Spleen (tissue), 11 donors: ENCODE measurements around the gene VPS35. TPM values are rescaled to one million over a fixed set of nuclear protein-coding genes. Genes with fewer than 3 reads are reported as not detected.

Source experiments
- DNase-seq: peaks from one replicate; pipeline ENCODE4 v3.0.0-alpha.2; 2020
- H3K27ac ChIP-seq, 8 donors: fragments of 200-600 bp; sonication (generic) in 7 of 8; 1 replicate in 4 of 8; 2 replicates in 4 of 8; pipeline versions ENCODE4 v1.5.0 to v1.8.0; 2016 to 2021; ENCODE audit warnings: inconsistent platforms in 4 of 8, mild to moderate bottlenecking in 4 of 8, moderate library complexity in 1 of 8
- H3K27me3 ChIP-seq, 7 donors: fragments of 200-600 bp; sonication (generic) in 6 of 7; replicated peaks in 1 of 7; 1 replicate in 4 of 7; 2 replicates in 3 of 7; pipeline versions ENCODE4 v1.5.0 to v1.8.0; 2016 to 2021; ENCODE audit warnings: inconsistent platforms in 3 of 7, mild to moderate bottlenecking in 1 of 7
- H3K36me3 ChIP-seq, 6 donors: fragments of 200-600 bp; sonication (generic) in 5 of 6; 1 replicate in 4 of 6; 2 replicates in 2 of 6; pipeline versions ENCODE4 v1.5.0 to v1.8.0; 2016 to 2021; ENCODE audit warnings: inconsistent platforms in 2 of 6
- H3K4me1 ChIP-seq, 6 donors: fragments of 200-600 bp; sonication (generic) in 5 of 6; 1 replicate in 3 of 6; 2 replicates in 3 of 6; pipeline versions ENCODE4 v1.5.0 to v1.8.0; 2016 to 2021; ENCODE audit warnings: inconsistent platforms in 3 of 6
- H3K4me3 ChIP-seq, 8 donors: fragments of 200-600 bp; sonication (generic) in 7 of 8; 1 replicate in 4 of 8; 2 replicates in 4 of 8; pipeline versions ENCODE4 v1.5.0 to v1.8.0; 2016 to 2021; ENCODE audit warnings: inconsistent platforms in 4 of 8, mild to moderate bottlenecking in 4 of 8, moderate library complexity in 2 of 8
- H3K9me3 ChIP-seq, 8 donors: fragments of 200-600 bp; sonication (generic) in 7 of 8; 1 replicate in 4 of 8; 2 replicates in 4 of 8; pipeline versions ENCODE4 v1.5.0 to v1.8.0; 2016 to 2021; ENCODE audit warnings: inconsistent platforms in 4 of 8
- POLR2A ChIP-seq, 3 donors: fragments of 450-650 bp; IDR thresholded peaks; one replicate each; pipeline ENCODE4 v1.5.1; 2017; ENCODE audit warnings: antibody characterized with exemption in 3 of 3, mild to moderate bottlenecking in 1 of 3
- POLR2AphosphoS5 ChIP-seq, 3 donors: sonication (generic); formaldehyde crosslinking; IDR thresholded peaks; one replicate each; pipeline ENCODE4 v1.5.1; 2017; ENCODE audit warnings: antibody characterized with exemption in 3 of 3
- WGBS, 5 donors: extraction: QIAGEN DNeasy Blood & Tissue Kit in 3 of 5; methylation state at CpG; one replicate each; pipeline versions ENCODE4 v1.1.5 to v1.1.7; 2013 to 2018; 5-methylcytosine and 5-hydroxymethylcytosine counted together
- intact Hi-C: fragments of 100-400 bp; cut with DNase I; formaldehyde crosslinking; loops from one replicate; pipeline ENCODE4 v1.15.0; 2023; ENCODE audit warnings: low total_unique reads
- polyA plus RNA-seq, 3 donors: library from polyadenylated mRNA; stranded (reverse); fragments of 200-250 nt; gene quantifications; one replicate each; pipeline ENCODE4 v1.2.1, GENCODE V29; 2013
- total RNA-seq, 7 donors: library from RNA; depleted of rRNA in 3 of 7; stranded (reverse); fragments of >200 nt in 3 of 7; fragmentation: NEBNext Ultra II Directional in 4 of 7; extraction: Animal tissue kit (Norgen Biotek cat#: 25700) in 4 of 7; gene quantifications; one replicate each; pipeline versions ENCODE4 v1.1.0 to v1.2.1, GENCODE V29; 2016 to 2021
- TF ChIP-seq, protein P1 (sequence below), 11 experiments: fragments of 200-600 bp in 7 of 11; fragments of 450-650 bp in 4 of 11; sonication (generic) in 4 of 11; IDR thresholded peaks in 8 of 11; conservative IDR thresholded peaks in 3 of 11; 1 replicate in 7 of 11; 2 replicates in 4 of 11; pipeline versions ENCODE4 v1.4.0 to v1.8.0; 2016 to 2021; ENCODE audit warnings: antibody characterized with exemption in 11 of 11, inconsistent platforms in 4 of 11, mild to moderate bottlenecking in 1 of 11
- donor health status: healthy with polysubstance abuse.
- donor health status: DM: no; HTN: no; CAD: no; lungs with moderate emphysema.
- donor health status: DM: no; HTN: no; CAD: no.
- donor health status: Bipolar disorder and iron deficiency.
- donor health status: healthy.
- donor health status: DM: no; HTN: no; CAD: no.
- donor health status: DM: yes; HTN: yes; CAD: no.

The VPS35 gene
- total and polyA plus RNA-seq, 10 donors = 18.1 to 111 (median 82.6) TPM

DNA sequence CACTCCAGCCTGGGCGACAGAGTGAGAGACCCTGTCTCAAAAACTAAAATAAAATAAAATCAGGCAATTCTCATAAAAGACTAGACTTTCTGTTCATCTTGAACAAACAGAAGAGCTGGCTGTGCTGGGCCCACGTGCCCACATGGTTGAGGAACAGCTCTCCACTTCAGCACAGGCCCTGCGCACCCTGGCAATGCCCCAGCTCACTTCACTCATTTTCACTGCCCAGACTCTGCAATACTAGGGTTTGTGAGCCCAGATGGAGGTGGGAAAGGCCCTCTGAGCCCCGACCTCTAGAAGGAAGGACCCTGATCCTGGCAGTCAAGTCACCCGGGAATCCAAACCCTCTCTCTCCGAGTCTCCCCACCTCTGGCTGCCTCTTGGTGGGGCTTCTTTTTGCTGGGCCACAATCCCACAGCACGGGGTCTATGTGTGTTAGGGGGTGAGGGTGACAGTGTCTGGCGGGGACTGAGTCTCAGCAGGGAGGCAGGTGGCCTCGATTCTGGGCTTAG, 44.4 kb upstream of the VPS35 start:
- no peak overlapping the region for H3K27ac ChIP-seq
- 81 to 91% (median 87%) methylated on average over 7 to 9 of the region's 9 CpGs for WGBS, 5 donors

DNA sequence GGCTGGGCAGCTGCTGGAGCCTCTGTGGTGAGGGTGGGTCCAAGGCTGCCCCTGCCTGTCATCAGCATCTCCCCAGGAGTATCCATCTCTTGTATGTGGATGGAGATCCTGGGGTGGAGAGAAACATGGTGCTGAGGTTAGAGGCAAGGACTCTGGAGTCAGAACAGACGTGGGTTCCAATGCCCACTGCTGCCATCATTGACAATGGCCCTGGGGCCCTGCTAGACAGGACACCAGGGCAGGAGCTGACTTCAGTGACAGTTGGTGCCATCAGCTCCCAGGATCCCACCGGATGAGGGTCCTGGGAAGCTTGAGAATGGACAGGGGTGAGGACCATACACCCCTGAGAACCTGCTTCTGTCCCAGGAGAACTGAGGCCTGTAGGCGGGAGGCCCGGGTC, 43.6 kb upstream of the VPS35 start:
- Histone ChIP-seq H3K27ac (no peak overlapping the region), H3K36me3 (no peaks in the 10 kb centered on the region), H3K4me1 (no peaks in the 10 kb centered on the region), H3K9me3 (no peaks in the 10 kb centered on the region), H3K27me3 (no peaks in the 10 kb centered on the region), H3K4me3 (no peak overlapping the region)
- WGBS, 5 donors = 78 to 94% (median 80%) methylated on average over 4 of the region's 4 CpGs
- TF ChIP-seq POLR2A (IDR thresholded peaks at IDR 0.05) (no peak), POLR2AphosphoS5 (IDR thresholded peaks at IDR 0.05) (no peak)
- TF ChIP-seq, protein P1, sequence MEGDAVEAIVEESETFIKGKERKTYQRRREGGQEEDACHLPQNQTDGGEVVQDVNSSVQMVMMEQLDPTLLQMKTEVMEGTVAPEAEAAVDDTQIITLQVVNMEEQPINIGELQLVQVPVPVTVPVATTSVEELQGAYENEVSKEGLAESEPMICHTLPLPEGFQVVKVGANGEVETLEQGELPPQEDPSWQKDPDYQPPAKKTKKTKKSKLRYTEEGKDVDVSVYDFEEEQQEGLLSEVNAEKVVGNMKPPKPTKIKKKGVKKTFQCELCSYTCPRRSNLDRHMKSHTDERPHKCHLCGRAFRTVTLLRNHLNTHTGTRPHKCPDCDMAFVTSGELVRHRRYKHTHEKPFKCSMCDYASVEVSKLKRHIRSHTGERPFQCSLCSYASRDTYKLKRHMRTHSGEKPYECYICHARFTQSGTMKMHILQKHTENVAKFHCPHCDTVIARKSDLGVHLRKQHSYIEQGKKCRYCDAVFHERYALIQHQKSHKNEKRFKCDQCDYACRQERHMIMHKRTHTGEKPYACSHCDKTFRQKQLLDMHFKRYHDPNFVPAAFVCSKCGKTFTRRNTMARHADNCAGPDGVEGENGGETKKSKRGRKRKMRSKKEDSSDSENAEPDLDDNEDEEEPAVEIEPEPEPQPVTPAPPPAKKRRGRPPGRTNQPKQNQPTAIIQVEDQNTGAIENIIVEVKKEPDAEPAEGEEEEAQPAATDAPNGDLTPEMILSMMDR (IDR thresholded peaks at IDR 0.05 in 8 of 11, conservative IDR thresholded peaks at IDR 0.05 in 3 of 11) = no peak
- intact Hi-C loops = no loop called here
- DNase-seq = no peak

More for the DNA sequence above, 44.4 kb upstream of the VPS35 start:
- no peaks in the 10 kb centered on the region for H3K9me3 ChIP-seq
- H3K36me3 ChIP-seq = no peaks in the 10 kb centered on the region
- intact Hi-C loops = no loop called here
- no peak overlapping the region for H3K4me3 ChIP-seq
- no peaks in the 10 kb centered on the region for H3K27me3 ChIP-seq
- TF ChIP-seq, protein P1 (IDR thresholded peaks at IDR 0.05 in 8 of 11, conservative IDR thresholded peaks at IDR 0.05 in 3 of 11) = no peak
- TF ChIP-seq POLR2A (IDR thresholded peaks at IDR 0.05) = no peak
- no peak for TF ChIP-seq POLR2AphosphoS5 (IDR thresholded peaks at IDR 0.05)
- peak; percentile 58 for DNase-seq
- H3K4me1 ChIP-seq = no peaks in the 10 kb centered on the region

DNA sequence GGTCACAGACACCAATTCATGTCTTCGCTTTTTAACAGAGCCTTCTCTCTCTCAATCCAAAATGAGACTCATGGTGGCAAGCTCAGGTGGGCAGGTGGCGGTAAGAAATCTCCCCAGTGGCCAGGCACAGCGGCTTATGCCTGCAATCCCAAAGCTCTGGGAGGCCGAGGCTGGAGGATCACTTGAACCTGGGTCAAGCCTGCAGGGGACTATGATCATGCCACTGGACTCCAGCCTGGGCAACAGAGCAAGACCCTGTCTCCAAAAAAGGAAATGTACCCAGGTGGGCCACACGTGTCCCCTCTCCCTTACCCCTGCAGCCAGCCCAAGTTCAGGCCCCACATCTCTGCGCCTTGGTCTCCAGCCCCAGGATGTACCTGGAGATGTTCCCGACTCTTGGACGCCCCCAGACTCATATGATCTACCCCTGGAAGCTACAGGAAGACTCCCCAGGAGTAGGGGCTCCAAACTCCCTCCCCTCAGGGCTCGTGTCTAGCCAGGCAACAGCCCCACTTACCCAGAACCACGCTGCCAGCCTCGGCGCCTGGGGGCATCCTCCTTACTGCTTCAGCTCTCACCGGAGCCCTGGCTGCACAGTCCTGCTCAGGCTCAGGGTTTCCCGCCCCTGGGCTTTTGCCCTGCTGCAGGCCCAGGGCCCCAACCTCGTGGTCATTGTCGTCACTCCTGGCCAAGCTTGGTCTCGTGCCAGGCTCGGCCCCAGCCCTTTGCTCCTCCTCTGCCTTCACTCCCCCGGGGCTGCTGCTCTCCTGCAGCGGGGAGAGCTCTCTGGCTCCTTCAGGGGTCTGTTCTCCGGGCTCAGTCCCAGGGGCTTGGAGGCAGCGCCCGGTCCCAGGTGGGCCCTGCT, 42.9 kb upstream of the VPS35 start:
- no peaks in the 10 kb centered on the region for H3K36me3 ChIP-seq
- no peaks in the 10 kb centered on the region for H3K4me1 ChIP-seq
- no peak for TF ChIP-seq POLR2A (IDR thresholded peaks at IDR 0.05)
- TF ChIP-seq, protein P1 (IDR thresholded peaks at IDR 0.05 in 8 of 11, conservative IDR thresholded peaks at IDR 0.05 in 3 of 11) = no peak
- TF ChIP-seq POLR2AphosphoS5 (IDR thresholded peaks at IDR 0.05) = no peak
- intact Hi-C loops = no loop called here
- H3K27ac ChIP-seq = no peak overlapping the region
- peak; percentile 71 for DNase-seq
- no peak overlapping the region for H3K4me3 ChIP-seq
- WGBS, 5 donors = 75 to 90% (median 82%) methylated on average over 20 to 23 of the region's 23 CpGs
- no peaks in the 10 kb centered on the region for H3K9me3 ChIP-seq
- H3K27me3 ChIP-seq = no peaks in the 10 kb centered on the region
